NCI-H226 (cell line): ENCODE results near the gene NLRC5.

Experiments used
- DNase-seq: peaks from one replicate; pipeline ENCODE4 v3.0.0-alpha.2; 2015

NLRC5 gene, protein sequence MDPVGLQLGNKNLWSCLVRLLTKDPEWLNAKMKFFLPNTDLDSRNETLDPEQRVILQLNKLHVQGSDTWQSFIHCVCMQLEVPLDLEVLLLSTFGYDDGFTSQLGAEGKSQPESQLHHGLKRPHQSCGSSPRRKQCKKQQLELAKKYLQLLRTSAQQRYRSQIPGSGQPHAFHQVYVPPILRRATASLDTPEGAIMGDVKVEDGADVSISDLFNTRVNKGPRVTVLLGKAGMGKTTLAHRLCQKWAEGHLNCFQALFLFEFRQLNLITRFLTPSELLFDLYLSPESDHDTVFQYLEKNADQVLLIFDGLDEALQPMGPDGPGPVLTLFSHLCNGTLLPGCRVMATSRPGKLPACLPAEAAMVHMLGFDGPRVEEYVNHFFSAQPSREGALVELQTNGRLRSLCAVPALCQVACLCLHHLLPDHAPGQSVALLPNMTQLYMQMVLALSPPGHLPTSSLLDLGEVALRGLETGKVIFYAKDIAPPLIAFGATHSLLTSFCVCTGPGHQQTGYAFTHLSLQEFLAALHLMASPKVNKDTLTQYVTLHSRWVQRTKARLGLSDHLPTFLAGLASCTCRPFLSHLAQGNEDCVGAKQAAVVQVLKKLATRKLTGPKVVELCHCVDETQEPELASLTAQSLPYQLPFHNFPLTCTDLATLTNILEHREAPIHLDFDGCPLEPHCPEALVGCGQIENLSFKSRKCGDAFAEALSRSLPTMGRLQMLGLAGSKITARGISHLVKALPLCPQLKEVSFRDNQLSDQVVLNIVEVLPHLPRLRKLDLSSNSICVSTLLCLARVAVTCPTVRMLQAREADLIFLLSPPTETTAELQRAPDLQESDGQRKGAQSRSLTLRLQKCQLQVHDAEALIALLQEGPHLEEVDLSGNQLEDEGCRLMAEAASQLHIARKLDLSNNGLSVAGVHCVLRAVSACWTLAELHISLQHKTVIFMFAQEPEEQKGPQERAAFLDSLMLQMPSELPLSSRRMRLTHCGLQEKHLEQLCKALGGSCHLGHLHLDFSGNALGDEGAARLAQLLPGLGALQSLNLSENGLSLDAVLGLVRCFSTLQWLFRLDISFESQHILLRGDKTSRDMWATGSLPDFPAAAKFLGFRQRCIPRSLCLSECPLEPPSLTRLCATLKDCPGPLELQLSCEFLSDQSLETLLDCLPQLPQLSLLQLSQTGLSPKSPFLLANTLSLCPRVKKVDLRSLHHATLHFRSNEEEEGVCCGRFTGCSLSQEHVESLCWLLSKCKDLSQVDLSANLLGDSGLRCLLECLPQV (N-terminal part only)

GRCh38 chr16:56988948-56989945 is at the start of gene NLRC5:
NLRC5 (plus strand) TSS chr16:56989557; CDS start chr16:57020713, 31,156 bp downstream.
- DNase-seq, result peak; percentile 89

DNA sequence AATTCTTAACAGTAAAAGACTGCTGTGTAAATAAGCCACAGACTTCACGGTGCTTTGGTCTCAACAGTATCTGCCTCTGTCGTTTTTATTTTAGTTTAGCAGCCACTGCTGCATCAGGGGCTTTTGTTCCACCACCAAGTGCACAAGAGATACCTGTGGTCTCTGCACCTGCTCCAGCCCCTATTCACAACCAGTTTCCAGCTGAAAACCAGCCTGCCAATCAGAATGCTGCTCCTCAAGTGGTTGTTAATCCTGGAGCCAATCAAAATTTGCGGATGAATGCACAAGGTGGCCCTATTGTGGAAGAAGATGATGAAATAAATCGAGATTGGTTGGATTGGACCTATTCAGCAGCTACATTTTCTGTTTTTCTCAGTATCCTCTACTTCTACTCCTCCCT is 49.6 kb upstream of the NLRC5 start:
- no peak for DNase-seq

- DNase-seq, result no peak
These were observed 48.3 kb upstream of the NLRC5 start for GRCh38 chr16:56941092-56941491.

DNA sequence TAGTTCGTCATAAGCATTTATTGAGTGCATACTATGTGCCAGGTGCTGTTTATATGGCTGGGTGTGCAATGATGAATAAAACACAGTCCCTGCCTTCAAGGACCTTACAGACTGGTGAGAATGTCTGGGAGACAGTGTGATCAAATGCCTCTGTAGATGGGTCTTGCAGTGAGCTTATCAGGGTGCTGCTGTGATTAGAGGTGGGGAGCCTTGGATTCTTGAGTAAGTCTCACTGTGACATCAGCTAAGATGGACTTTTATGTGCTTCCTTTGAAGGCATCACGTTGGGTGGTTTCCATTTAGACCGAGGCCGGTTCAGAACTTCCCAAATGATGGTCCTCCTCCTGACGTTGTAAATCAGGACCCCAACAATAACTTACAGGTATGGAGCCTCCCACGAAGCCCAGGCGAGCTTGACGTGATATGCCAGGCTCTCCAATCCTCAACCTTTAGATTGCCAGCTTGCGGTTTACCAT is 47.5 kb upstream of the NLRC5 start:
- no peak for DNase-seq

- DNase-seq, result no peak
These were observed 45.5 kb upstream of the NLRC5 start for GRCh38 chr16:56943761-56944375.

GRCh38 chr16:56944954-56945839 is 44.2 kb upstream of the NLRC5 start:
- DNase-seq, result no peak

- no peak for DNase-seq
These were observed 43.4 kb upstream of the NLRC5 start for GRCh38 chr16:56945847-56946527.

DNA sequence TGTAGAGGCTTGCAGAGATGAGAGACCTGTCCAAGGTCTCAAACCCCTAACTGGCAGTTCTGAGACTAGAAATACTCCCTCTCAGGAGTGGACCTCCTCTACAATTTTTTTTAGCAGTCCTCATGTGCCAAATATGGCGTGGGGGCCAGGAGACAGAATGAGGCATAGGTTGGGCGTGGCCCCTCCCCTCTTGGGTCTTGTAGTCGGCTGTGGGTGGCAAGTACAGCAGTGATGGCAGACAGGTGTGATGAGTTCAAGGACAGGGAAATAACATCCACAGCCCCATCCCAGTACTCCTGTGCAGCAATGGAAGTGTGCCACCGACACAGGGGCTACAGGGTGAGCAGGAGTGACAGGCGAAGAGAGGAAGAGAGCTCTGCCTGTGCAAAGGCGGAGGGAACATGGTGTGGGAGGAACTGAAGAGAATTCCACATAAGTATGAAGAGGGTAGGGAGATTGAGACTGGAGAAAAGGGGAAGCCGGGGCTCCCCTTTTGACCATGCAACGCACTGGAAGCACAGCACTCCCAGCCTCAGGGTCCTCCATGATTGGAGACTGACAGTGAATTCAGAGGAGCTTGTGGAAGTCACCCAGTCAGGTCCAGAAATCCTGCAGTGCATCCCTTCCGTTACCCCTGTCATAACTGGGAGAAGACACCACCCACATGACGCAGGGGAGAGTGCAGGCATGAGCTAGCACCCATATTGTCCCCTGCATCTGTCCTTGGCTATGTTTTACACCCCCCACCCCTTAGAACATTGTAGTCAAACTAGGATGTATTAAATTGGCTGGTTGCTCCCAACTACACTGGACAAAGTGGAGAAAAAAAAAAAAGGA is 42.4 kb upstream of the NLRC5 start:
- DNase-seq, result no peak

DNA sequence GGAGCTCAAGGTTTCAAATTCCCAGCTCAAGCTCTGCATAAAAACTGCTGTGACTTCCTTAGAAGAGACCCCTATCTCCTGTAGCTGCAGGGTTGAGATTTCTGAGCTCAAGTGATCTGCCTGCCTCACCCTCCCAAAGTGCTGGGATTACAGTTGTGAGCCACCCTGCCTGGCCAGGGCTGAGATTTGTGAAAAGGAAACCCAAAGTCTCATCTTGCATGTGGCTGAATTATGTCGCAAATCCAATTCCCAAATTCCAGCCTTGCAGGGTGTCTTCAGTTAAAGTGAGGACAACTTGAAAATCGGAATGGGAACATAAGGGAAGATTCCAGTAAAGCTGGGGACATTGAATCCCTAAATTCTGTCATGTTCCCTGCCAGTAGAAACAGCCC is 41.8 kb upstream of the NLRC5 start:
- no peak for DNase-seq

- DNase-seq, result no peak
These were observed 41.1 kb upstream of the NLRC5 start for GRCh38 chr16:56948234-56948633.

DNA sequence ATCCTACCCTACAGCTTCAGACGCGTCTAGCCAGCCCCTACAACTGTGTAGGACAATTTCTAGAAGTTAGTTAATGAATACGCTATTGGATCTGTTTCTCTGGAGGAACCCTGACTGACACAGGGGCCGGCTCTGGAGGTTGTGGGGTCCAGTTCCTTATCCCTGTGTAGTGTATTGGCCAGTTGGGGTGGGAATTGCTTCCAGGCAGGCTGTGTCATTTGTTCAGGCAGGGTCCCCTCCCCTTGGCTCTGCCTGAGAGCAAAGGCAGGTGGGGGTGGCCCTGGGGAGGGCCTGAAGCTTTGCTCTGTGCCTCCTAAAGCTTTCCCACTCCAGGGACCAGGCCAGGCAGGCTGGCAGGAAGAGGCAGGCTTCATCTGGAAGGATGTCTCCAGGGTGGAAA is 39.3 kb upstream of the NLRC5 start:
- DNase-seq, result no peak

DNA sequence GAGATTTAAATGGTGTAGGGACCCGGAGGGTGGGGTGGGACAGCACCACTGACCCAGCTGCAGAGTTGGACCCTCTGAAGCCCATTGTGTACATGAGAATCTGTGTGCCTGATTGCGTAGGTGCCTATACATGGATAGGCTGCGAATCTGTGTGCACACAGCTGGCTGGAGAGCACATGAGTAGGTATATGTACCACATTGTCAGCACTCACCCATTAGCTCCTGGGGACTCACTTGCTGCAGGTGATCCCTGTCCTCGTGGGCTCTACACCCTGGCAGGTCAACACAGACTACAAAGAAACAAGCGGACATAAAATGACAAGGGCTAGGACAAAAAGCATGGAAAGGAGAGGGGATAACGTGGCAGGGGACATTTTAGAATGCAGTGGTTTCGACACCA is 38.9 kb upstream of the NLRC5 start:
- no peak for DNase-seq

GRCh38 chr16:56950881-56951771 is 38.2 kb upstream of the NLRC5 start:
- no peak for DNase-seq

GRCh38 chr16:56953006-56953405 is 36.4 kb upstream of the NLRC5 start:
- DNase-seq, result no peak

DNA sequence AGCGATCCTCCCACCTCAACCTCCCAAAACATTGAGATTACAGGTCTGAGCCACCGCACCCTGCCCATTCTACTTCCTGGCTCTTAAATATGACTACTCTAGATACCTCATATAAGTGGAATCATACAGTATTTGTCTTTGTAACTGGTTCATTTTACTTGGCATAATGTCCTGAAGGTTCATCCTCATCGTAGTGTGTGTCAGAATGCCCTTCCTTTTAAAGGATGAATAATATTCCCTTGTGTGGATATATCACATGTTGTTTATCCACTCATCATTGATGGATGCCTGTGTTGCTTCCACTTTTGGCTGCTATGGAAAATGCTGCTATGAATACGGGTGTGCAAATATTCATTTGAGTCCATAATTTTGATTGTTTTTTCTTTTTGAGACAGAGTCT is 33.3 kb upstream of the NLRC5 start:
- no peak for DNase-seq

- DNase-seq, result no peak
These were observed 32.6 kb upstream of the NLRC5 start for GRCh38 chr16:56956756-56957155.

DNA sequence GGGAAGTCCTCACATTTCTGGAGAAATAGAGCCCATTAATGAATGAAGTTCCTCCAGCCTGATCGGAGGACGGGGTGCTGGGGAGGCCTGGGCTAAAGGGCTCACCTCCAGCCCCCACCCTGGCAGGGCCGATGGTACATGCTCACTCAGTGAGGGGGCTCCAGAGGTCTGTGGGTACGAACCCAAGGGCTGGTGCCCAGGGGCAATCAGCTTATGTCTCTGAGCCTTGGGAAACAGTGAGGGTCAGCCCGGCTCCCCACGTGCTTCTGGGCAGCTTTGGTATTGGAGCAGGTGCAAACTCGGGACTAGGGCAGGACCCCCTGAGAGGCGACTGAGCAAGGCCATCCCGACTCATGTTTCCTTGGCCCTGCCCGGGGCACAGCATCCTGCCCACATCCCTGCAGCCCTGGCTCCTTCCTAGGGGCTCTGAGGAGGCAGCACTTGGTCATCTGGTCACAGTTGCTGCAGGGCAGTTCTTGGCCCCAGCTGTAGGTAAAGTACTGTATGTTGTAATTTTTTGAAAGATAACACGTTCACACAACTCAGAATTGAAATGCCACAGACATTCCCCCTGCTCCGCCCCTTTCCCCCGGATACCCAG is 28.6 kb upstream of the NLRC5 start:
- DNase-seq, result peak; percentile 74
